ENCODE measurements around the gene TMEM42.
"Not testable (repeated sequence)": the region's sequence is repeated elsewhere in the genome, so short reads cannot be mapped to it uniquely, and the experiment has no call there.

Gene TMEM42

DNA sequence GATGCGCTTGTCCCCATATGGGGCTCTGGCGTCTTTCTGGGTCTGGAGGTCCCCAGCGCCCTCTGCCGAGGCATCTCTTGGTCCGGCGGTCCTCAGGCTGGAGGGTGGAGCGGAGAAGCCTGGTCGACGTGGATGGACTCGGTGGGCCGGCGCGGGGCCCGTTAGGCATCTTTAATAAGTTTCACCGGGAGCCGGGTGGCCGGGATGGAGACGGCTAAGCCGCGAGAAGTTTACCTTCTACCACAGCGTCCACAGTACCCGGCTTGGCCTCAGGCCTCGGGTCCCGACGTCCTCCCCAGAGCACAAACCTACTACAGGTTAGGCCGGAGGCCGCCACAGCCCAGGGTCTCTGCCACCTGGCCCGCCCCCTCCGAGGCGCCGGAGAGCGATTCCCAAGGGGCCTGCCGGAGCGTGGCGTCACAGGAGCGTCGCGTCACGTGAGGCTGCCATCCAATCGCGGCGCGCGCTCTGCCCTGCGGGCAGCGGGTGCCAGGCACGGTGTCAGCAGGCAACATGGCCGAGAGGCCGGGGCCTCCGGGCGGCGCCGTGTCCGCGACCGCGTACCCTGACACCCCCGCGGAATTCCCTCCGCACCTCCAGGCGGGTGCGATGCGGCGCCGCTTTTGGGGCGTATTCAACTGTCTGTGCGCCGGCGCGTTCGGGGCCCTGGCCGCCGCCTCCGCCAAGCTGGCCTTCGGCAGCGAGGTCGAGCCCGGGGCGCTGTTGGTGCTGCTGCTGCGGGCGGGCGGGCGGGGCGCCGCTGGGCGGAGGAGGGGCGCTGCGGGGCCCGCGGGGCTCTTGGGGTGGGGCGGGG, at the start of gene TMEM42:
TSS of gene TMEM42 (plus strand) at position 501 of the 814 bp plus-strand sequence. CDS start at position 514, 13 bp downstream.
- peak; percentile 42 for DNase-seq

DNA sequence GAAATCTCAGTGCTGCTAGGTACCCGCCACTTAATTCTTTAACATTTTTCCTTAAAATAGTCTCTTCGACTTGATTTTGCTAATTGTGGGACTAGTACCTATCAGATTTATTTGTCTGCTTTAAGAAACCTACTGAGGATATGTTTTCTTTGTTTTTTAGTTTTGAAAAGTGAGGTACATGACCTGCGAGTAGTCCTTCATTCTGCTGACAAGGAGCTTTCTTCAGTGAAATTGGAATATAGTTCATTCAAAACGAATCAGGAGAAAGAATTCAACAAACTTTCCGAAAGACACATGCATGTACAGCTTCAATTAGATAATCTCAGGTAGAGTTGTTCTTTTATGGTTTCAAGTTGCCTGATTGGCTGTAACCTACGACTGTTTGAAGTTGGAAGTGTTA, 47.0 kb upstream of the TMEM42 start:
- no peak for DNase-seq

DNA sequence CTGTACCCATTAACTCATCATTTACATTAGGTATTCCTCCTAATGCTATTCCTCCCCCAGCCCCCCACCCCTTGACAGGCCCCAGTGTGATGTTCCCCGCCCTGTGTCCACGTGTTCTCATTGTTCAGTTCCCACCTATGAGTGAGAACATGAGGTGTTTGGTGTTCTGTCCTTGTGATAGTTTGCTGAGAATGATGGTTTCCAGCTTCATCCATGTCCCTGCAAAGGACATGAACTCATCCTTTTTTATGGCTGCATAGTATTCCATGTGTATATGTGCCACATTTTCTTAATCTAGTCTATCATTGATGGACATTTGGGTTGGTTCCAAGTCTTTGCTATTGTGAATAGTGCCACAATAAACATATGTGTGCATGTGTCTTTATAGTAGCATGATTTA, 45.4 kb upstream of the TMEM42 start:
- DNase-seq, result not testable (repeated sequence)

- DNase-seq, result not testable (repeated sequence)
These were observed 40.5 kb upstream of the TMEM42 start for GRCh38 chr3:44821206-44821605.

DNA sequence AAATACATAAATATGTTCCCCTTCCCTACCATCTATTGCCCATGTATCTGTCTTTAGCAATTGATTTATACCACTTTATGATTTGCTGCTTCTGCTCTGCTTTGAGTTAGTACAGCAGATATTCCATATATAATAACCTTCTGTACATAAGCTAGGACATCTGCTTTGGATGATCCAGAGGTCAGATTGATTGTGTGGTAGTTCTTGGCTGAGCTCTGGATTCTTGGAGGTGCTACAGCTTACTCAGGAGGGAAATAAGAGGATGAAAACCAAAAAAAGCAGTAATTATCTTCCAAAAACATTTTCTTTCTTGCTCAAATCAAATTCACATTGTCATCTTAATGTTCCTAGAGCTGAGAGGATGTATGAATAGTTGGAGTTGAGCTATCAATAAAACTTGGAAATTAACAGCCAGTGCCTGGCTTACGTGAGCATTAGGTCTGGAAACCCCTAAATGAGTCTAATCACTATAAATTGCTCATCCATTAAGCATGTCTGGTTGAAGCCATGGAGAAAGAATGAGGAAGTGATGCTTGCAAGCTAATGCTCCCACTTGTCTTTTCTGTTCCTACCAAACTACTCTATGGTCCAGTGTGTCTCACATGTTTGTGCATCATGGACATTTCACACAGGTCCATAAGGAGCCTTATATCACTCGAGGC, 36.3 kb upstream of the TMEM42 start:
- DNase-seq, result no peak

DNA sequence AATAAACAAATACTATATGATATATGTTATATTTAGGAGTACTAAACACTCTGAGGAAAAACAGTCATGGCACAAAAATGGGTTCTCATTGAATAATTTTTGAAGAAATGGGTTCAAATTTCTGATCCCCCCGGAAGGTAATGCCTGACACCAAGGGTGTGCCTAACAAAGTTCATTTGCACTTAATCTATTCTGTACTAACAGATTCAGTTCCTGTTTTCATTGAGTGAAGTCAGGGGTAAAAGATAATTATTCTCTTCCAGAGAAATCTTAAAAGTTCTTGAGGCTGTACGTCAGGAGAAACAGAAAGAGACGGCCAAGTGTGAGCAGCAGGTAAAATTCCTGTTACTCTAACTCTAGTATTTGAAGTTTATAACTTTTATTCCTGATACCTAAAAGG, 34.5 kb upstream of the TMEM42 start:
- DNase-seq, result no peak

DNA sequence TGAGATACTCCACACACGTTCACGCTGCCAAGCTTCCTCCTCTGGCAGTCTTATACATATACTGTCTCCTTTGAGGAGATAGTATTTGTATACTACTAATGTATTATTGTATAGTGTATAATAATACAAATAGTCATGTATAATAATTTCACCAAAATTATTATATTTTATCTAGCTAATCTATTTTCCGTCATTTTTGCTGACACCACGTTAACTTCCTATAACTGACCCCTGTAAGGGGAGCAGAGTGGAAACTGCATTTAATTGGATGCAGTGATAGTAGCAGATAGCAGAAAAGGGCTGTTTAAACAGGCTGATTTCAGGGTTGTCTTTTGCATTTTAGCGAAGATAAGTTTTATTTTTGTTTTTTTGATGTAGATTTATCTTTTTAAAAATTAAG, 30.5 kb upstream of the TMEM42 start:
- DNase-seq, result no peak

- no peak for DNase-seq
These were observed 29.7 kb upstream of the TMEM42 start for GRCh38 chr3:44832032-44832431.

GRCh38 chr3:44832965-44833364, 28.7 kb upstream of the TMEM42 start:
- DNase-seq, result no peak

DNA sequence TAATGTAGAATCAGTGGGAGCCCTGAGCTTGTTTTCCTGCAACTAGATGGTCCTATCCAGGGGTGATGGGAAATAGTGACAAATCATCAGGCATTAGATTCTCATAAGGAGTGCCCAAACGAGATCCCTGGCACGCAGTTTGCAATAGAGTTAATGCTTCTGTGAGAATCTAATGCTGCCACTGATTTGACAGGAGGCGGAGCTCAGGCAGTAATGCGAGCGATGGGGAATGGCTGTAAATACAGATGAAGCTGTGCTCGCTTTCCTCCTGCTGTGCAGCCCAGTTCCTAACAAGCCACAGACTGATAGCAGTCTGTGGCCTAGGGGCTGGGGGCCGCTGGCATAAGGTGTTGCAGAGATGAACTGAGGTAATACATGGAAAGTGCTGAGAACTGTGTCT, 28.3 kb upstream of the TMEM42 start:
- no peak for DNase-seq

DNA sequence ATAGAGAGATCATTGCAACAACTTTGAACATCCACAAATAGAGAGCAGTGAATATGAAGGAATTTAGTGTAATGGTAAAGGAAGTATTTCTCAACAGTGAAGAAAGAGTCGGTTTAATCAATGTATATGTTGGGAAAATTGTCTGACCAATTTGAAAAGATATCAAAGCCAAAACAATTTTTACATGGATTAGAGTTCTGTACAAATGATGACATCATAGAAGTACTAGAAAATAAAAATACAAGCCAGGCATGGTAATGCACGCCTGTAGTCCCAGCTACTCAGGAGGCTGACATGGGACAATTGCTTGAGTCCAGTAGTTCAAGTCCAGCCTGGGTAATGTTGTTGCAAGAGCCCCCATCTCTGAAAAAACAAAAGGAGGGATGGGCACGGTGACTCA, 26.0 kb upstream of the TMEM42 start:
- no peak for DNase-seq

- DNase-seq, result no peak
These were observed 19.3 kb upstream of the TMEM42 start for GRCh38 chr3:44842376-44842775.

DNA sequence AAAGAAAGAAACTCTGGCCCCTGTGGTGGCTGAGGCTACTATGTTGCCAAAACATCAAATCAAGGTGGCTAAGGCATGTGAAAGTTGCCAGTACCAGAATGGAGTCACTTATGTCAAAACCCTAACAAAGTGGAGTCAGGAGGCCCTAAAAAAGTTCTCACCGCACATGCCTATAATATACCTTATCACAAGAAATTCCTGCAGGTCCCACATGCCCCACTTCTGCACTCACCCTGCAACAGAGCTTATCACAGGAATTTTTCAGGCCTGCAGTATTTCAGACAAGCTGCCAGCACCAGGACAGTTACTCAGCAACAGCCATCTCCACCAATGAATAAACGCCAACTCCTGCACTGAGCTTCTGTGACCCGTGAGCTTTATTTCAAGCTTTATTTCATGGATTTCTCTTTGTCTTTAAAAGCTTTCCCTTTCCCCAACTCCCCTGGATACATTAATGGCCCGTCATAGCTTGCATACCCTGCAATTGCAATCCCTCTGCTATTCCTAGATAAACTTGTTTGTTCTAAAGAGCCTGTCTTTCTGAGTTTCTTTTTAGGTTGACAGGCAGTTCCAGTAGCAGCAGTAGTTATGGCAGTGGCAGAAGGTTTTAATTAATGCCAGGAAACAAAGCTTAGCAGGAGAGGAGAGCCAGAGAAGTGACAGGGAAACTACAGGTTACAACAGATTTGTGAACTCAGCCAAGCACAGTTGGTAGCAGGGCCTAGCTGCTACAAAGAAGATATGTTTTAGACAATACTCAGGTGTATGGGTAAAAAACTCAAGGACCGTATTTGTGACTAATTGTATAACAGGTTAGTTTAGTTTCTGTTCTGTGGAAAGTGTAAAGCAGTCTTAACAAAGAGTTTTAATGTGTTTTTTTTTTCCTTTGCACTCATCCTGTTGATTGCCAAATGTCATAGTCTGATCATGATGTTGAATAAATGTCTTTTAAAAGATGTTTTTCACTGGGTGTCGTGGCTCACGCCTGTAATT, 15.9 kb upstream of the TMEM42 start:
- no peak for DNase-seq

DNA sequence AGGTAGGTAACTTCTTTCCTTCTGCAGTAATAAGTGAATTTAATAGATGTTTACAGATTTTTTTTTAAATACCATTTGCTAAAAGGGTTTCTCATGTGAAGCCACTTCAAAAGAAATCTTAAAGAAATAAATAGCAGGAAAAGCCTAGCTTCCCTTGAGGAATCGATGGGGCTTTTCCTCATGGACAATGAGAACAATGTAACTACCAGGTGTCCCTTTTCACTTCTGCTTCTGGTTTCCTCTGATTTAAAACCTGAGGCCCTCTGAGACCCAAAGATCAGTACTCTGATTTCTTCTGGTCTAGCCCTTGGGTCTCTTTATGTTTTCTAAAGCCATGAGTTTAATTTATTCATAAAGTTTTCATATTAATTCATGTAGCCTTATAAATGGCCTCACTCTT, 13.1 kb upstream of the TMEM42 start:
- no peak for DNase-seq

GRCh38 chr3:44856663-44857062, 5.0 kb upstream of the TMEM42 start:
- not testable (repeated sequence) for DNase-seq

- no peak for DNase-seq
These were observed 1.6 kb upstream of the TMEM42 start for GRCh38 chr3:44860117-44860516.

DNA sequence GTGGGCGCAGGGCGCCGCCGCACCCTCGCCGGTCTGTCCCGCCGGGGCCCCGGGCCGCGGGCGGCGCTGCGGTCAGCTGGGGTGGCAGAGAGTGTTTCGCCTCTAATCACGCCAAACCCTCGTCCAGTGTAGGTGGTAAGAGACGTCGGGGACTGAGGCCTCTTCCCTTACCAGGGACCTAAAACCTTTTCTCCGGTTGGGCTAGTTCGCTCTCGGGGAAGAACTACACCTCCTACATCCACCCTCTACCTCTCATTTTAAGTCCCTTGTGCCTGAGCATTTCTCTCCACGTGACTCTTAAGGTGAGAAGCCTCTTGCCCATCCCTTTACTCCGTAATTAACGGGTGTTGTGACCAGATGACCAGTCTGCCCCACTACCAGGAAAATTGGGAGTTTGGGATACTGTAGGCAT, 520 bp downstream of the TMEM42 start:
- no peak for DNase-seq

DNA sequence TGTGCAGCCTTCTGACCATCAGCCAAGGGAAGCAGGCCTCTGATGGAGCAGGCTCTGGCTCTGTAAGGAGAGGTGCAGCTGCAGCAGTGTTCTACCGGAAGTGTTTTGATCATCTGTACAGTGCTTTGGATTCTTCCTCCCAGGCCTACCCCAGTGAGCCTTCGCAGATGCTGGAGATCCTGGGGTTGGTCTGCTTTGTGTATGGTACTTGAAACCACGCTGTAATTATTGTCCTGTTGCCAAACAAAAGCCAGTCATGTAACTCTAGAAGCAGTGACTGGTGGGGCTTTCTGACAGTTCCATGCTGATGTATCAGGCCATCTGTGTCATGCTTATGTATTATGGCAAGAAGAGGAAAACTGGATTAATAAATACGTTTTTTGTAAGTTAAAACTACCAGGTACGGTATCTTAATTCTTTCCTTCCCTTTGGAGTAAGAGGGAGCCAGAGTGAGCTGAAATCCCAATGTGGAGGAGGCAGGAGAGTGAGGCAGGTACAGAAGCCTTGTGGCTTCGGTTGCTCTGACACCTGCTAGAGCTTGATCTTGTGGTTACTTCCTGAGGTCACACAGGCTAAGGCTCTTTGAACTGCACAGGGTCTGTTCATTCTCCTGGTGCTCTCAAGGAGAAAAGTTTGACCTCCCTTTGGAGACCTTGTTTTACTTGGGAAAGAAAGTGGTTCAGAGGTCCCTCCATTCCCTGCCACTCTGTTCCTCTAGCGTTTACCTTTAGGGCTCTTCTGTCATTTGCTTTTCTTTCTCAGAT, 3.7 kb downstream of the TMEM42 start:
- no peak for DNase-seq

DNA sequence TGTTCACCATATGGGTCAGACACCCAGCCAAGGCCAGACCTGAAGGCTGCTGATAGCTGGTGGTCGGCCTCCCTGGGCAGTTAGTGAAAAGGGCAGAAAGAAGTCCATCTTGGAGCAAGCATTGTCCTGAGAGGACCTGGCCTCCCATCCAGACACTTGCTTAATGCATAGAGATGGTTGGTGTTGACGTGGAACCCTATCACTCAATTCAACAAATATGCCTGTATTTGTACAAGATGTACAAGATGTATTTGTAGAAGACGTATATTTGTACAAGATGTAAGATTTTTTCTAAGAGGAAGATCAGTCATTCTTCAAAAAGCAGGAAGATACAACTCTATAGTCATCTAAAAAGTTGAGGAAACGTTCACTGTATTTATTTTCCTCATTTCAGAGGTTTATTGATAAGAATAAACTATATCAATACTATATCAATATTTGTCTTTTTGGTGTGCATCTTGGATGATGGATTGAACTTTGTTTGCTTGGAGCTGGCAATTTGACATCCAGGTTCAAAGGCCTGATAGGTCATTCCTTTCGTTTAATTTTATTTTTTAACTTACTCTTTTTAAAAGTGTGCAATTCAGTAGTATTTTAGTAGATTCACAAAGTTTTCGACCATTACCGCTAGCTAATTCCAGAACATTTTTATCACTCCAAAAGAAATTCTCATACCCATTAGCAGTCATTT, 5.9 kb downstream of the TMEM42 start:
- DNase-seq, result no peak

GRCh38 chr3:44870375-44871061, 8.8 kb downstream of the TMEM42 start:
- no peak for DNase-seq

DNA sequence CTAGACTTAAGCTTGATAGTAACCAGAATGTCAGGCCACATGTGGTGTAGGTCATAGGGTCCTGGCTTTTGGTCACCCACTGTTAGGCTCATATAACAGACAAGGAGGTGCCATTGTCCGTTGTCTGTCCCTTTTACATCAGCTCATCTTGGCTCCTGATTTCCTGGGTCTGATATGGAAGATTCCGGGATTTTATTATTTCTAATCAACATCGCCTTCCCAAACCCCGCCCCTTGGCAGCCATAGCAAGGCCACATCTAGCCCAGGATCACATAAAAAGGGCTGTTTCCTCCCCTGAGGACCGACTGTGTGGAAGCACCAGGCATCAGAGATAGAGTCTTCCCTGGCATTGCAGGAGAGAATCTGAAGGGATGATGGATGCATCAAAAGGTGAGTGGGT, 12.6 kb downstream of the TMEM42 start, which contains the start of gene TGM4:
TSS of gene TGM4 (plus strand) at position 301 of the 400 bp plus-strand sequence. CDS start at position 372, 71 bp downstream.
- DNase-seq, result no peak
